Measurements from ENCODE around the gene HOMER3.
A peak's percentile ranks its signal among the peaks of the same experiment; 100 is the strongest.

HOMER3 gene

DNA sequence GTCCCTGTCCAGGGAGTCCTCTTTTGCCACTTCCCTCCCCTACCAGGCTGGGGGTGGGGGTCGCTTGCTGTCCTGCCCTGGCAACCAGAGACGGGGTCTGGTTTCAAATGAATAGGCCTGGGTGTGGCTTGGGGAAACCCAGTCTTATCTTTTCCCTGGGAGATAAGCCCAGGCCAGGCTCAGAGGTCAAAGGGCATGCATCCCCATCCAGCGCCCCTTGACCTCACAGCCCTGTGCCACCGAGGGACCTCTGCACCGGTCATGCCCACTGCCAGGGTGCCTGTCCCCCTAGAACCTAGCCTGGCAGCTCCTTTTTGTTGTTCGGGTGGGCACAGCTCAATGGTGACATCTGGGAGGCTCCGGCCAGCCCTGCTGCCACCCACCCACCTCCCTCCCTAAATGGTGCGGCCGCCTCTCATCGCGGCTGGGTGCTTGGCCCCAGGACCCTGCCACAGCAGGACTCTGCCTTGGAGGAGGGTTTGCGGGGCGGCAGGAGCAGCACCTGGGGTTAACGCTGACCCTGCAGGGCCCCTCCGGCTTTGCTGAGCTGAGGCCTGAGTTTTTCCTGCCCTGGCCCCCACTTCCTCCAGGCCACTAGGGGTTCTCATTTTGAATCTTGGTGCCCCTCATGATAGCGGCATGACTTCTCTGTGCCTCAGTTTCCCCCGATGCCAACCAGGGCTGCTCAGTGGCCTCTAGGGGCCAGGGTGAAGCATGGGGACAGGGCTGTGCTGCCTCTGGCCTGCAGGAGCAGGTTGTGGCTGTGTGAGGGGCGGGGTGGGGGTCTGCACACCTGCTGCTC is 42.2 kb downstream of the HOMER3 start:
- no peak for DNase-seq (ENCODE audit: extremely low read depth, low read depth)
- TF ChIP-seq, protein P1, sequence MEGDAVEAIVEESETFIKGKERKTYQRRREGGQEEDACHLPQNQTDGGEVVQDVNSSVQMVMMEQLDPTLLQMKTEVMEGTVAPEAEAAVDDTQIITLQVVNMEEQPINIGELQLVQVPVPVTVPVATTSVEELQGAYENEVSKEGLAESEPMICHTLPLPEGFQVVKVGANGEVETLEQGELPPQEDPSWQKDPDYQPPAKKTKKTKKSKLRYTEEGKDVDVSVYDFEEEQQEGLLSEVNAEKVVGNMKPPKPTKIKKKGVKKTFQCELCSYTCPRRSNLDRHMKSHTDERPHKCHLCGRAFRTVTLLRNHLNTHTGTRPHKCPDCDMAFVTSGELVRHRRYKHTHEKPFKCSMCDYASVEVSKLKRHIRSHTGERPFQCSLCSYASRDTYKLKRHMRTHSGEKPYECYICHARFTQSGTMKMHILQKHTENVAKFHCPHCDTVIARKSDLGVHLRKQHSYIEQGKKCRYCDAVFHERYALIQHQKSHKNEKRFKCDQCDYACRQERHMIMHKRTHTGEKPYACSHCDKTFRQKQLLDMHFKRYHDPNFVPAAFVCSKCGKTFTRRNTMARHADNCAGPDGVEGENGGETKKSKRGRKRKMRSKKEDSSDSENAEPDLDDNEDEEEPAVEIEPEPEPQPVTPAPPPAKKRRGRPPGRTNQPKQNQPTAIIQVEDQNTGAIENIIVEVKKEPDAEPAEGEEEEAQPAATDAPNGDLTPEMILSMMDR (IDR thresholded peaks at IDR 0.05; ENCODE audit: low read depth, low read length): no peak

DNA sequence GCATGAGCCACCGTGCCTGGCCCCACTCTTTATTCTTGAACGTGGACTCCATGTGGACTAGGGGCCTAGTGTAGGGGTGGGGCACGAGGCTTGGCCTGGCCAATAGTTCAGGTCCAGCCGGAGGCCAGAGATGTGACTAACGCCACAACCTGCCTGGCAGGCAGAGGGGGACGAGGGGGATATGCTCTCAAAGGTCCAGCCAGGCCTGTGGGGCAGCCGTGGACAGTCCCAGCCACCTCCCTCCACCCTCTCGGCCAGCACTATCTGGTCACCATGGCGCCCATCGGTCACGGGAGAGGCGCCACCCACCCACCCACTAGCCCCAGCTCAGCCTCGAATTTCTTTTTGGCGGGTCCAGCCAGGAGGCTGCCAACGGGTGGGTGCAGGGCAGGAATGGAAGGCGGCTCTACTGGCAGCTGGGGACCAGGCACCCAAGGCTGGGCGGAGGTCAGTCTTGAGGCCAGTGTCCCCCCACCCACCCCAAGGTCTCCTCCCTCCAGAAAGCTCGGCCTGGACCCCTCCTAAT is 42.9 kb downstream of the HOMER3 start:
- TF ChIP-seq, protein P1 (IDR thresholded peaks at IDR 0.05; ENCODE audit: low read depth, low read length): no peak
- no peak for DNase-seq (ENCODE audit: extremely low read depth, low read depth)

DNA sequence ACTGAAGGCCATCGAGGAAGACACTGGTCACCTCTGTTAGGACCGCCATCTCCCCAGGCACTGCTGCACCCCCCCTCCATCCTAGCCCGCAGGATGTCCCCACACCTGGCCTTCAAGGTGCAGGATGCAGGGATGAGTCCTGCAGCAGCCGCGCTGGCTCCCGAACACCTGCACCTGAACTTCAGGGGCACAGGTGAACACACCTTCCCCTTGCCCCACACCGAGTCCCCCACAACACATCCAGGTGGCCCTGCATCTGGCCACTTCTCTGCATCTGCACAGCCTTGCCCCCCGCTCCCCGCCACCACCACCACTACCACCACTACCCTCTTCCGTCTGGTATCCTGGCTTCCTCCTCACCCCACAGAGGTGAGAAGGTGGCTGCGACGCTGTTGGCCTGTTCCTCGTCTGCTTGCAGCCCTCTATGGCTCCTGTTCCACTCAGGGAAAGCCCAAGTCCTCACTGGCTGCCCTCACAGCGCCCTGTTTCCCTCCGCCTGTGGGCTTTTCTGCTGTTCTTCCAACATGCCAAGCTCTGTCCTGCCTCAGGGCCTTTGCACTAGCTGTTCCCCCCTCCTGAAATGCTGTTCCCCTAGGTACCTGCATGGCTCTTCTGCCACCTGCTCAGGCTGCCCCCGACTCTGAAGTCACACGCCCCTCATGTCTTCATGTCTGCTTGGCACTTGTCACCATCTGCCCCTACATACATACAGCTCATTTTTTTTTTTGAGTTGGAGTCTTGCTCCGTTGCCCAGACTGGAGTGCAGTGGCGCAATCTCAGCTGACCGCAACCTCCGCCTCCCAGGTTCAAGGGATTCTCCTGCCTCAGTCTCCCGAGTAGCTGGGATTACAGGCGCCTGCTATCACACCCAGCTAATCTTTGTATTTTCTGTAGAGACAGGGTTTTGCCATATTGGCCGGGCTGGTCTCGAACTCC is 43.7 kb downstream of the HOMER3 start:
- DNase-seq (ENCODE audit: extremely low read depth, low read depth): no peak
- TF ChIP-seq, protein P1 (IDR thresholded peaks at IDR 0.05; ENCODE audit: low read depth, low read length): no peak

DNA sequence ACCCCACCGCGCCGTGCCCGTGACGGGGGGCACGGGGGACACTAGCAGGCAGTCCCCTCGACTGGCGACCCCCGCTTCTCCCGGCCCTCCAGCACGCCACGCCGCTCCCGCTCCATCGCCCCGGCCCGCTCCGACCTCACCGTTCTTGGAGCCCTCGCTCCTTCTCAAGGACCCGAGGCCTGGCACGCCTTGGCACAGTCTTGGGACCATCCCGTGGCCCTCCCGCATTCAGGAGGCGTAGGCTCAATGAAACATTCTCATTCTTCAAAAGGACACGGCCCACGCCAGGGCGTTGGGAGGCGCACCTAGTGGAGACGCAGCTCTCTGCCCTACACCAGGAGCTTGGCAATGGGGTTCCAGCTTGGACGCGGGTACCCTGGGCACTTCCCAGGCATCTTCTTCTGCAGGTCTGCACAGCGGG is 44.6 kb downstream of the HOMER3 start:
- DNase-seq (ENCODE audit: extremely low read depth, low read depth): no peak
- TF ChIP-seq, protein P1 (IDR thresholded peaks at IDR 0.05; ENCODE audit: low read depth, low read length): no peak

DNA sequence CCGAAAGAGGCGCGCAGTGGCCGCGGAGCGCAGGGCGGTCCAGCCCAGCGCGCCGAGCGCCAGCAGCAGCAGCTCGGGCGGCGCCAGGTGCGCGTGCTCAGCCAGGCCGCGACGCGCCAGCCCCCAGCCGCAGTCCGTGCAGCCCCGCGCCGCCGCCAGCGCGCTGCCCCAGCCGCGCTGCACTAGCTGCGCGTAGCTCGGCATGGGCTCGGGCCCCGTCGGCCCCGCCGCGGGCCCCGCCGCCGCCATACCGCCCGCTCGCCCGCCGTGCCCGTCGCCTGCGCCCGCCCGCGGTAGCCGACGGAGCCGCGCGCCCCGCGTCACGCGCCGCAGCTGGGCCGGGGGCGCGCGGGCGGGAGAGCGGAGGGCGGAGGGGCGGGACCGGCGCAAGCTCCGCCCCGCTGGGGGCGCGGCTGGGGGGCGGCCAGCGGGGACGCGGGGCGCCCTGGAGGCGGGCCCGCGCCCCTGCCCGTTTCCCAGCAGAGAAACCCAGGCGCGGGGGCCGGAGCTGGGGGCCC is 45.1 kb downstream of the HOMER3 start, which contains the start of gene CERS1:
CERS1 (minus strand) TSS at position 335 of the 518 bp plus-strand sequence; CDS start at position 249, 86 bp downstream.
- no peak for DNase-seq (ENCODE audit: extremely low read depth, low read depth)
- TF ChIP-seq, protein P1 (IDR thresholded peaks at IDR 0.05; ENCODE audit: low read depth, low read length): no peak

DNA sequence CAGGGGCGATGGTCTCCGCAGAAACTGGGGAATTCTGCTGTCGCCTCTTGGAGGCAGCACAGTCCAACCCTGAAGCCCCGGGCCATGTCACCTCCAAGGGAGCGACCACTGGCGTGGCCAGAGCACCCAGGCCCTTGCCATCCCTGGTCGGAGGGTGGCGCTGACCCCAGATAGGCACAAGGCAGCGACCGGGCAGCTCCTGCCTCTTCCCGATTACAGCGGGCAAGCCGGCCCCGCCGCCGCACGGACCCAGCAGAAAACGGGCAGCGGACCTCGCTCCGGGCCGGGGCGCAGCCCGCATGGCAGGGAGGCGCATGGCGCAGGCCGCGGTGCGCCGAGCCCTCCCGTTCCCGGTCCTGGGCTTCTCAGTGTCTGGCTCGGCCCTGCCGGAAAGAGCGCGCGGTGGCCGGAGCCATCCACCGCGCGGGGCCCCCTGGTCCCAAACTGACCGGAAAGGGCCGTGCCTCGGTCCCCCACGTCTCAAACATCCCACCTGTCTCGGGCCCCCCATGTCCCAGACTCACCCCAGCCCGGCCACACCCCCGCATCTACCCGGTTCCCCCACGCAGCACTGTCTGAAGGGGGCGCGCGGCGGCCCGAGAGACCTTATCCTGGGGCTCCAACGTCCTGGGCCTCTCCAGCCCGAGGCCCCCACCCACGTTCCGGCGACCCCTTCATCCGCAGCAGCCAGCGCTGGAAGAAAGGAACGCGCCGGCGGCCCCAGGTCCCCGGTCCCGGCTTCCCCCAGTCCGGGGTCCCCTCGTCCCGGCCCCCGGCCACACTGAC is 45.8 kb downstream of the HOMER3 start:
- DNase-seq (ENCODE audit: extremely low read depth, low read depth): no peak
- TF ChIP-seq, protein P1 (IDR thresholded peaks at IDR 0.05; ENCODE audit: low read depth, low read length): peak; percentile 42
